Measurements from ENCODE around the gene RHOG.
A peak's percentile ranks its signal among the peaks of the same experiment; 100 is the strongest.

RHOG gene

DNA sequence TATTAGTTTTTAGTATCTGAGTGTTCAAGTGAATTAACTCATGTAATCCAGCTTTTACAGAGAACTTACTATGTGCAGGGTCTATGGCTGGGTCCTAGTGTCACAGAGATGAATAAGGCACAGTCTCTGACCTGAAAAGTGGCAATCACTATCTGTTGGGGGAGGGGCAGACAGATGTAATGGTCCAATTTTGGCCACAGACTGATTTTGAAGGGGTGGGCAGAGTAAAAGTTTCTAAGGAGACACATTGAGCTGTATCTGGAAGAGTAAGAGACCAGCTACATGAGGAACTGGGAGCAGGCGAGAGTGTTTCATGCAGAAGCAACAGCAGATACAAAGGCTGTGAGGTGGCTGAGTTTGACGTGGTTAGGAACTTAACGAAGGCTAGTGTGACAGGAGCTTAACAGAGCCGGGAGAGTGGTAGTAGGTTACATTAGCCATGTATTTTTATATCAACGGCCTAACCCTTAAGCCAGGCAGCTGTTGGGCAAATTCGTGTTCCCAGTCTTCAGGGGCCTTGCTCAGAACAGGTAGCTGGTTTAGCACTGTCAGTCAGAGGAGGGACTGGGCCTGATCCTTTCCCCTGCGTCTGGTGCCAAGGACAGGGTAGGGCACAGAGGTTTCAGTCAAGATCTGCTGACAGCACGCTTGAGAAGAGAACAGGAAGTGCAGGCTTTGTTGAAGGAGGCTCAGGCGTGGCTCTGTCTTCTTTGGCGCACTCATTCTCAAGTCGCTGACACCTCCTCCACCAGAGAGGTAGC is 13.3 kb upstream of the RHOG start:
- TF ChIP-seq, protein P1, sequence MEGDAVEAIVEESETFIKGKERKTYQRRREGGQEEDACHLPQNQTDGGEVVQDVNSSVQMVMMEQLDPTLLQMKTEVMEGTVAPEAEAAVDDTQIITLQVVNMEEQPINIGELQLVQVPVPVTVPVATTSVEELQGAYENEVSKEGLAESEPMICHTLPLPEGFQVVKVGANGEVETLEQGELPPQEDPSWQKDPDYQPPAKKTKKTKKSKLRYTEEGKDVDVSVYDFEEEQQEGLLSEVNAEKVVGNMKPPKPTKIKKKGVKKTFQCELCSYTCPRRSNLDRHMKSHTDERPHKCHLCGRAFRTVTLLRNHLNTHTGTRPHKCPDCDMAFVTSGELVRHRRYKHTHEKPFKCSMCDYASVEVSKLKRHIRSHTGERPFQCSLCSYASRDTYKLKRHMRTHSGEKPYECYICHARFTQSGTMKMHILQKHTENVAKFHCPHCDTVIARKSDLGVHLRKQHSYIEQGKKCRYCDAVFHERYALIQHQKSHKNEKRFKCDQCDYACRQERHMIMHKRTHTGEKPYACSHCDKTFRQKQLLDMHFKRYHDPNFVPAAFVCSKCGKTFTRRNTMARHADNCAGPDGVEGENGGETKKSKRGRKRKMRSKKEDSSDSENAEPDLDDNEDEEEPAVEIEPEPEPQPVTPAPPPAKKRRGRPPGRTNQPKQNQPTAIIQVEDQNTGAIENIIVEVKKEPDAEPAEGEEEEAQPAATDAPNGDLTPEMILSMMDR (IDR thresholded peaks at IDR 0.05; ENCODE audit: low read depth, low read length) = no peak

DNA sequence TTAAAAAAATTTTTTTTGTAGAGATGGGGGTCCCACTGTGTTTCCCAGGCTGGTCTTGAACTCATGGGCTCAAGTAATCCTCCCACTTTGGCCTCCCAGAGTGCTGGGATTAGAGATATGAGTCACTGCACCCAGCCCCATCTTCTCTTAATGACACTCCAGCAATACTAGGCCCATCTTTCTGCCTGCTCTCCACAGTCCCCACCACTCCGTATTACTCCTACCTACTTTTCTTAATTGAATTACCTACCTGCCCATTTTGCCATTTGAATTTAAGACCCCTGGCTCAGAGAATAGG is 12.7 kb upstream of the RHOG start:
- TF ChIP-seq, protein P1 (IDR thresholded peaks at IDR 0.05; ENCODE audit: low read depth, low read length) = no peak
- no peak overlapping the region for H3K4me3 ChIP-seq (ENCODE audit: low read depth, low read length)

More for the DNA sequence above, 13.3 kb upstream of the RHOG start:
- H3K4me3 ChIP-seq (ENCODE audit: low read depth, low read length) = no peak overlapping the region

DNA sequence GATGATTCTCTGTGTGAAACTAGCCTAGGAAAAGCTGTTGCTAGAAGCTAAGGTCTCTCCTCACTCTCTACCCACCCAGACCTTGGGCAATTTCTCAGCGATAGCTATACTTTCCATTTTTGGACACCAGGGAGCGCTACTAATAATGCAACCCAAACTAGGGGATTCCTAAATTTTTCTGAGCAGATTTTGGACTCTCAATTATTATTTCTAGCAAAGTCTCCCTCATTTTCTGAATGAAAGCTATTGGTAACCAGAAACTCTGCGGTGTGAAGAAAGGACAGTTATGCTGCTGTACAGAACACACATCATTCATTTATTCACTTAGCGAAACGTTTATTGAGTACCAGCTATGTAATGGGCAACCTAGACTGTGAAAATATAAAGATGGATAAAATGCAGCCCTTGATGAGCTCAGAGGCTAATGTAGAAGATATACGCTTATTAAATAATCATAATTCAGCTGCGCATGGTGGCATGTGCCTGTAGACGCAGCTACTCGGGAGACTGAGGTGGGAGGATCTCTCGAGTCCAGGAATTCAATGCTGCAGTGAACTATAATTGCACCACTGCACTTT is 8.6 kb upstream of the RHOG start:
- H3K4me3 ChIP-seq (ENCODE audit: low read depth, low read length) = no peak overlapping the region
- TF ChIP-seq, protein P1 (IDR thresholded peaks at IDR 0.05; ENCODE audit: low read depth, low read length) = peak; percentile 52

DNA sequence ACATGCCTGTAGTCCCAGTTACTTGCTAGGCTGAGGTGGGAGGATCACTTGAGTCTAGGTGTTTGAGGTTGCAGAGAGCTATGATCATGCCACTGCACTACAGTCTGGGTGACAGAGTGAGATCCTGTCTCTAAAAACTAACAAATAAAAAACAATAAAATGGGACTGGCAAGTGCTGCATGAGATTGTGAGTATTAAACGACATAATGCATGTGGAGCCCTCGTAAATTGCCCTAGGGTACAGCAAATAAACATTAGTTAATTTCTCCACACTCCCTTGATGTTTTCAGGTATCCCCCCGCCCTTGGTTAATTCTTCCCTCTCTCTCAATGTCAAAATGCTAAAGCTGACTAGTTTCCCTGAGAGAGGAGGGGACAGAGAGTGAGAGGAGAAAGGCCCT is 4.9 kb upstream of the RHOG start:
- no peak overlapping the region for H3K4me3 ChIP-seq (ENCODE audit: low read depth, low read length)
- TF ChIP-seq, protein P1 (IDR thresholded peaks at IDR 0.05; ENCODE audit: low read depth, low read length) = no peak

DNA sequence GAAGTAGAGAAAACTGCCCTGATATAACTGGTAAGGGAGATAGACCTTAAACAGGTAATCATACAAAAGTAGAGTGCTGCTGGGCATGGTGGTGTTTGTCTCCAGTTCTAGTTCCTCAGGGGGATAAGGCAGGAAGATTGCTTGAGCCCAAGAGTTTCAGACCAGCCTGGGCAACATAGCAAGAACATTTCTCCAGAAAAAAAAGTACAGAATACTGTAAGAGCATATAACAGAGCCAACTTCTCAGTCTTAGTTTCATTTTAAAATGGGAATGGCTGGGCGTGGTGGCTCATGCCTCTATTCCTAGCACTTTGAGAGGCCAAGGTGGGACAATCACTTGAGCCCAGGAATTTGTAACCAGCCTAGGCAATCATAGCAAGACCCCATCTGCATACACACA is 4.5 kb upstream of the RHOG start:
- no peak overlapping the region for H3K4me3 ChIP-seq (ENCODE audit: low read depth, low read length)
- TF ChIP-seq, protein P1 (IDR thresholded peaks at IDR 0.05; ENCODE audit: low read depth, low read length) = no peak

DNA sequence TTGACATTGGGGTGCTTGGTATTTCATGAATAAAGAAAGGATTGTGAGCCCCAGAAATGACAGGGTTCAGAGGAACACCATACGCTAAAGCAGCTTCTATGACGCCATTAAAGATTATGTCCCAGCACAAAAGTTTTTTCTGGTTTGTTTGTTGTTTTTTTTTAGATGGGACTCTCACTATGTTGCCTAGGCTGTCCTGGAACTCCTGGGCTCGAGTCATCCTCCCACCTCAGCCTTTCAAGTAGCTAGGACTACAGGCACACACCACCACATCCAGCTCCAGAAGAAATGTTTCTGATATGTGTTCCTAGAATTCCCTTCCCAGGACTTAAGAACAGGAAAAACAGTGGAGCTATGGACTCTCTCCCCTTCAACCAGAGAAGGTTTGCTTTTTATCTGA is 2.6 kb upstream of the RHOG start:
- H3K4me3 ChIP-seq (ENCODE audit: low read depth, low read length) = no peak overlapping the region

More for the DNA sequence above, 2.6 kb upstream of the RHOG start:
- TF ChIP-seq, protein P1 (IDR thresholded peaks at IDR 0.05; ENCODE audit: low read depth, low read length) = no peak
